HepG2 (cell line): Measurements from ENCODE around the gene SPIN1.

ENCODE experiments used
- GABPA ChIP-seq, 2 experiments: IDR thresholded peaks; 2 replicates each; pipeline ENCODE4 v1.6.1; 2011 to 2016; ENCODE audit warnings: low read depth in 2 of 2, low read length in 1 of 2, missing biosample characterization in 1 of 2, missing genetic modification characterization in 1 of 2
- KLF13 ChIP-seq: sonication (generic); formaldehyde crosslinking; IDR thresholded peaks from 2 replicates; pipeline ENCODE4 v1.4.0; 2020; ENCODE audit warnings: mild to moderate bottlenecking, missing genetic modification reagents
- MAFF ChIP-seq: IDR thresholded peaks from 2 replicates; pipeline ENCODE4 v1.6.1; 2011; ENCODE audit warnings: low read depth, low read length, improper control_type of control experiment
- MIER2 ChIP-seq: IDR thresholded peaks from 2 replicates; pipeline ENCODE4 v1.6.1; 2016; ENCODE audit warnings: missing biosample characterization, missing genetic modification reagents
- POLR2A ChIP-seq, 2 experiments: IDR thresholded peaks; 2 replicates each; pipeline ENCODE4 v1.6.1; 2011; ENCODE audit warnings: low read depth in 2 of 2, low read length in 2 of 2, mild to moderate bottlenecking in 1 of 2, moderate library complexity in 1 of 2; ENCODE audit not compliant: insufficient read depth in 1 of 2
- RBFOX2 ChIP-seq: fragments of 200-400 bp; formaldehyde crosslinking; IDR thresholded peaks from 2 replicates; pipeline ENCODE4 v1.6.1; 2017; ENCODE audit warnings: low read depth, mild to moderate bottlenecking, low read length
- RORA ChIP-seq: sonication (generic); formaldehyde crosslinking; IDR thresholded peaks from 2 replicates; pipeline ENCODE4 v1.5.0; 2020; ENCODE audit warnings: mild to moderate bottlenecking, missing genetic modification reagents, moderate library complexity
- SIN3B ChIP-seq: fragments of 150-350 bp; IDR thresholded peaks from 2 replicates; pipeline ENCODE4 v1.6.1; 2014; ENCODE audit warnings: low read length
- SP1 ChIP-seq, 2 experiments: fragments of 450-650 bp in 1 of 2; sonication (generic) in 1 of 2; formaldehyde crosslinking in 1 of 2; IDR thresholded peaks; 2 replicates each; pipeline versions ENCODE4 v1.4.0 to v1.6.1; 2016 to 2020; ENCODE audit warnings: missing genetic modification reagents in 1 of 2
- WIZ ChIP-seq: sonication (generic); formaldehyde crosslinking; IDR thresholded peaks from 2 replicates; pipeline ENCODE4 v1.5.1; 2020; ENCODE audit warnings: mild to moderate bottlenecking, missing genetic modification reagents
- ZFX ChIP-seq: sonication (generic); formaldehyde crosslinking; IDR thresholded peaks from 2 replicates; pipeline ENCODE4 v1.4.0; 2020; ENCODE audit warnings: mild to moderate bottlenecking, low read depth, missing genetic modification reagents, moderate library complexity
- TF ChIP-seq, protein P1 (sequence below), 2 experiments: sonication (generic) in 1 of 2; formaldehyde crosslinking in 1 of 2; IDR thresholded peaks; 2 replicates each; pipeline versions ENCODE4 v1.5.1 to v1.6.1; 2011 to 2020; ENCODE audit warnings: borderline replicate concordance in 1 of 2, low read depth in 1 of 2, low read length in 1 of 2, mild to moderate bottlenecking in 1 of 2, missing genetic modification reagents in 1 of 2, moderate library complexity in 1 of 2
- TF ChIP-seq, protein P2 (sequence below): sonication (generic); formaldehyde crosslinking; IDR thresholded peaks from one replicate; pipeline ENCODE4 v1.5.1; 2020; ENCODE audit warnings: mild to moderate bottlenecking, missing genetic modification reagents; ENCODE audit errors: not compliant biosample characterization
- TF ChIP-seq, protein P3 (sequence below): IDR thresholded peaks from 2 replicates; pipeline ENCODE4 v1.6.1; 2016; ENCODE audit warnings: missing compliant biosample characterization, missing genetic modification reagents, borderline replicate concordance

DNA sequence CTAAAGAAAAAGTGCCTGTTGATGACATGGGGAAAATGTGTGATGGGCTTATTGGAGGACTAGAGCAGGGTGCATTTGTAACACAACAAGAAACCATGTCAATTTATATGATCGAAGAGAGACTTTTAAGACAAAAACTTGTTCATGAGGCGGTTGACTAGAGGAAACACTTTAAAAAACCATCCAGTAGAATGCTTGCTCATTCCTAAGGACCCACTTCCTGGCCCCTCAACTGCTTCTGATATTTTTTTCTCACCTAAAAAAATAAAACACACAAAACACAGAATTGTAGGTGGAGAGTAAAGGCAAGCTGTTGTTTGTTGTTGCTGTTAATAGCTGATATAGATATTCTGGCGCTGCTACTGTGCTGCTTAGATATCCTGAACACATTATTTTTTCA, 50.6 kb downstream of the SPIN1 start:
- TF ChIP-seq ZFX (CRISPR knock-in tag) (no peak), RBFOX2 (no peak), RORA (CRISPR knock-in tag) (no peak), POLR2A (IDR thresholded peaks at IDR 0.05; ENCODE audit: insufficient read depth in 1 of 2, low read depth in 2 of 2, low read length in 2 of 2) (no peak), MIER2 (CRISPR knock-in tag) (no peak), SIN3B (no peak), KLF13 (CRISPR knock-in tag) (no peak), GABPA (IDR thresholded peaks at IDR 0.05; ENCODE audit: low read depth, low read length) (no peak), GABPA (CRISPR knock-in tag; IDR thresholded peaks at IDR 0.05; ENCODE audit: low read depth) (no peak), SP1 (IDR thresholded peaks at IDR 0.05) (no peak), SP1 (CRISPR knock-in tag; IDR thresholded peaks at IDR 0.05) (no peak), WIZ (CRISPR knock-in tag) (no peak), MAFF (no peak)
- TF ChIP-seq, protein P1, sequence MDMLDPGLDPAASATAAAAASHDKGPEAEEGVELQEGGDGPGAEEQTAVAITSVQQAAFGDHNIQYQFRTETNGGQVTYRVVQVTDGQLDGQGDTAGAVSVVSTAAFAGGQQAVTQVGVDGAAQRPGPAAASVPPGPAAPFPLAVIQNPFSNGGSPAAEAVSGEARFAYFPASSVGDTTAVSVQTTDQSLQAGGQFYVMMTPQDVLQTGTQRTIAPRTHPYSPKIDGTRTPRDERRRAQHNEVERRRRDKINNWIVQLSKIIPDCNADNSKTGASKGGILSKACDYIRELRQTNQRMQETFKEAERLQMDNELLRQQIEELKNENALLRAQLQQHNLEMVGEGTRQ (IDR thresholded peaks at IDR 0.05; ENCODE audit: low read depth, low read length), result no peak
- TF ChIP-seq, protein P1 (CRISPR knock-in tag; IDR thresholded peaks at IDR 0.05; ENCODE audit: borderline replicate concordance), result no peak
- TF ChIP-seq, protein P2, sequence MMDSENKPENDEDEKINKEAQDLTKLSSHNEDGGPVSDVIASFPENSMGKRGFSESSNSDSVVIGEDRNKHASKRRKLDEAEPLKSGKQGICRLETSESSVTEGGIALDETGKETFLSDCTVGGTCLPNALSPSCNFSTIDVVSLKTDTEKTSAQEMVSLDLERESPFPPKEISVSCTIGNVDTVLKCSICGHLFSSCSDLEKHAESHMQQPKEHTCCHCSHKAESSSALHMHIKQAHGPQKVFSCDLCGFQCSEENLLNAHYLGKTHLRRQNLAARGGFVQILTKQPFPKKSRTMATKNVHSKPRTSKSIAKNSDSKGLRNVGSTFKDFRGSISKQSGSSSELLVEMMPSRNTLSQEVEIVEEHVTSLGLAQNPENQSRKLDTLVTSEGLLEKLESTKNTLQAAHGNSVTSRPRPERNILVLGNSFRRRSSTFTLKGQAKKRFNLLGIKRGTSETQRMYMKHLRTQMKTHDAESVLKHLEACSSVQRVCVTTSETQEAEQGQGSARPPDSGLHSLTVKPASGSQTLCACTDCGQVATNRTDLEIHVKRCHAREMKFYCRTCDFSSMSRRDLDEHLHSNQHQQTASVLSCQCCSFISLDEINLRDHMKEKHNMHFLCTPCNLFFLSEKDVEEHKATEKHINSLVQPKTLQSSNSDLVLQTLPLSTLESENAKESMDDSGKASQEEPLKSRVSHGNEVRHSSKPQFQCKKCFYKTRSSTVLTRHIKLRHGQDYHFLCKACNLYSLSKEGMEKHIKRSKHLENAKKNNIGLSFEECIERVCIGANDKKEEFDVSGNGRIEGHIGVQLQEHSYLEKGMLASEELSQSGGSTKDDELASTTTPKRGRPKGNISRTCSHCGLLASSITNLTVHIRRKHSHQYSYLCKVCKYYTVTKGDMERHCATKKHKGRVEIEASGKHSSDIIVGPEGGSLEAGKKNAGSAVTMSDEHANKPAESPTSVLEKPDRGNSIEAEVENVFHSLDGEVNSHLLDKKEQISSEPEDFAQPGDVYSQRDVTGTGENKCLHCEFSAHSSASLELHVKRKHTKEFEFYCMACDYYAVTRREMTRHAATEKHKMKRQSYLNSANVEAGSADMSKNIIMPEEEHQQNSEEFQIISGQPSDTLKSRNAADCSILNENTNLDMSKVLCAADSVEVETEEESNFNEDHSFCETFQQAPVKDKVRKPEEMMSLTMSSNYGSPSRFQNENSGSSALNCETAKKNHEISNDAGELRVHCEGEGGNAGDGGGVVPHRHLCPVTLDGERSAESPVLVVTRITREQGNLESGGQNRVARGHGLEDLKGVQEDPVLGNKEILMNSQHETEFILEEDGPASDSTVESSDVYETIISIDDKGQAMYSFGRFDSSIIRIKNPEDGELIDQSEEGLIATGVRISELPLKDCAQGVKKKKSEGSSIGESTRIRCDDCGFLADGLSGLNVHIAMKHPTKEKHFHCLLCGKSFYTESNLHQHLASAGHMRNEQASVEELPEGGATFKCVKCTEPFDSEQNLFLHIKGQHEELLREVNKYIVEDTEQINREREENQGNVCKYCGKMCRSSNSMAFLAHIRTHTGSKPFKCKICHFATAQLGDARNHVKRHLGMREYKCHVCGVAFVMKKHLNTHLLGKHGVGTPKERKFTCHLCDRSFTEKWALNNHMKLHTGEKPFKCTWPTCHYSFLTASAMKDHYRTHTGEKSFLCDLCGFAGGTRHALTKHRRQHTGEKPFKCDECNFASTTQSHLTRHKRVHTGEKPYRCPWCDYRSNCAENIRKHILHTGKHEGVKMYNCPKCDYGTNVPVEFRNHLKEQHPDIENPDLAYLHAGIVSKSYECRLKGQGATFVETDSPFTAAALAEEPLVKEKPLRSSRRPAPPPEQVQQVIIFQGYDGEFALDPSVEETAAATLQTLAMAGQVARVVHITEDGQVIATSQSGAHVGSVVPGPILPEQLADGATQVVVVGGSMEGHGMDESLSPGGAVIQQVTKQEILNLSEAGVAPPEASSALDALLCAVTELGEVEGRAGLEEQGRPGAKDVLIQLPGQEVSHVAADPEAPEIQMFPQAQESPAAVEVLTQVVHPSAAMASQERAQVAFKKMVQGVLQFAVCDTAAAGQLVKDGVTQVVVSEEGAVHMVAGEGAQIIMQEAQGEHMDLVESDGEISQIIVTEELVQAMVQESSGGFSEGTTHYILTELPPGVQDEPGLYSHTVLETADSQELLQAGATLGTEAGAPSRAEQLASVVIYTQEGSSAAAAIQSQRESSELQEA (CRISPR knock-in tag), result no peak
- TF ChIP-seq, protein P3, sequence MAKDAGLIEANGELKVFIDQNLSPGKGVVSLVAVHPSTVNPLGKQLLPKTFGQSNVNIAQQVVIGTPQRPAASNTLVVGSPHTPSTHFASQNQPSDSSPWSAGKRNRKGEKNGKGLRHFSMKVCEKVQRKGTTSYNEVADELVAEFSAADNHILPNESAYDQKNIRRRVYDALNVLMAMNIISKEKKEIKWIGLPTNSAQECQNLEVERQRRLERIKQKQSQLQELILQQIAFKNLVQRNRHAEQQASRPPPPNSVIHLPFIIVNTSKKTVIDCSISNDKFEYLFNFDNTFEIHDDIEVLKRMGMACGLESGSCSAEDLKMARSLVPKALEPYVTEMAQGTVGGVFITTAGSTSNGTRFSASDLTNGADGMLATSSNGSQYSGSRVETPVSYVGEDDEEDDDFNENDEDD (CRISPR knock-in tag), result no peak
